HepG2 (cell line): ENCODE data around the gene ACTN1. TPM values are rescaled to one million over a fixed set of nuclear protein-coding genes. Genes with fewer than 3 reads are reported as not detected.

Experiments used
- ATAC-seq: fragments of 200-7000 bp; cut with Tn5 transposase; 3 replicates; pipeline ENCODE4 v1.9.1; 2020; ENCODE audit warnings: mild to moderate bottlenecking, moderate library complexity
- BruUV-seq: library from RNA; stranded (reverse); fragments of 400-500 nt; replicated peaks from 2 replicates; lab custom pipeline; 2021; lab: Mats Ljungman, UMichigan
- CTCF ChIA-PET: fragments of 300-600 bp; formaldehyde crosslinking; extraction: SDS; loops from one replicate; lab custom pipeline; 2021; ENCODE audit warnings: low total read pairs, inconsistent platforms, low intra/inter-chr PET ratio; lab: Yijun Ruan, JAX
- POLR2A ChIA-PET: fragments of 350-600 bp; sonication (Branson Sonifier 250); formaldehyde crosslinking; loops from one replicate; lab custom pipeline; 2020; ENCODE audit warnings: antibody characterized with exemption, inconsistent platforms; lab: Yijun Ruan, JAX
- DNase-seq: peaks from one replicate; pipeline ENCODE4 v3.0.0-alpha.2; 2015; ENCODE audit warnings: low spot score
- FAIRE-seq: peaks from 3 replicates; lab custom pipeline; 2011; peaks lifted over from hg19 to GRCh38; lab: Jason Lieb, UNC
- H2AFZ ChIP-seq: one replicate; pipeline ENCODE4 v1.6.1; 2011; ENCODE audit warnings: low read length, inconsistent platforms
- H3K27ac ChIP-seq: fragments of 300-600 bp; 3 replicates; pipeline ENCODE4 v1.8.0; 2011; ENCODE audit warnings: mixed run types, mild to moderate bottlenecking, mixed read lengths, low read length, inconsistent platforms; ENCODE audit not compliant: insufficient read depth; ENCODE audit errors: extremely low read length
- H3K27me3 ChIP-seq, 2 experiments: fragments of 200-600 bp in 1 of 2; 2 replicates in 1 of 2; 3 replicates in 1 of 2; pipeline versions ENCODE4 v1.6.0 to v1.8.0; 2011; ENCODE audit warnings: low read length in 2 of 2, mild to moderate bottlenecking in 2 of 2, moderate library complexity in 2 of 2, inconsistent platforms in 1 of 2; ENCODE audit not compliant: insufficient read depth in 2 of 2, control insufficient read depth in 1 of 2
- H3K36me3 ChIP-seq, 2 experiments: fragments of 200-600 bp in 1 of 2; replicated peaks in 1 of 2; 2 replicates in 1 of 2; 3 replicates in 1 of 2; pipeline versions ENCODE4 v1.5.1 to v1.8.0; 2011; ENCODE audit warnings: low read length in 2 of 2, inconsistent platforms in 1 of 2; ENCODE audit not compliant: insufficient read depth in 2 of 2, control insufficient read depth in 1 of 2
- H3K4me1 ChIP-seq: 2 replicates; pipeline ENCODE4 v1.5.1; 2012; ENCODE audit warnings: low read length, inconsistent platforms; ENCODE audit not compliant: insufficient read depth
- H3K4me2 ChIP-seq: 2 replicates; pipeline ENCODE4 v1.6.0; 2011; ENCODE audit warnings: low read depth, low read length, inconsistent platforms
- H3K4me3 ChIP-seq, 3 experiments: fragments of 200-600 bp in 1 of 3; sonication (generic), shearing (Covaris generic) in 1 of 3; replicated peaks in 1 of 3; 2 replicates each; pipeline ENCODE4 v1.5.1; 2011 to 2016; ENCODE audit warnings: low read length in 3 of 3, inconsistent platforms in 2 of 3, low read depth in 2 of 3, mild to moderate bottlenecking in 2 of 3, control low read depth in 1 of 3, mixed read lengths in 1 of 3; ENCODE audit not compliant: insufficient read depth in 1 of 3
- H3K79me2 ChIP-seq: one replicate; pipeline ENCODE4 v1.6.1; 2011; ENCODE audit warnings: low read length, inconsistent platforms; ENCODE audit not compliant: insufficient read depth
- H3K9ac ChIP-seq: 2 replicates; pipeline ENCODE4 v1.6.0; 2011; ENCODE audit warnings: mild to moderate bottlenecking, low read depth, low read length, inconsistent platforms; ENCODE audit not compliant: insufficient read depth
- H3K9me3 ChIP-seq: 2 replicates; pipeline ENCODE4 v1.5.1; 2012; ENCODE audit warnings: mild to moderate bottlenecking, low read length
- H4K20me1 ChIP-seq: 2 replicates; pipeline ENCODE4 v1.6.0; 2011; ENCODE audit warnings: inconsistent platforms, mild to moderate bottlenecking, low read length, moderate library complexity; ENCODE audit not compliant: insufficient read depth
- CBX5 ChIP-seq: sonication (generic); formaldehyde crosslinking; IDR thresholded peaks from 2 replicates; pipeline ENCODE4 v1.4.0; 2020; ENCODE audit warnings: missing genetic modification reagents, borderline replicate concordance
- HHEX ChIP-seq: IDR thresholded peaks from 2 replicates; pipeline ENCODE4 v1.6.1; 2016; ENCODE audit warnings: control low read depth
- MTF2 ChIP-seq: sonication (generic); formaldehyde crosslinking; IDR thresholded peaks from 2 replicates; pipeline ENCODE4 v1.5.0; 2020; ENCODE audit warnings: missing genetic modification reagents, borderline replicate concordance
- POLR2A ChIP-seq, 2 experiments: IDR thresholded peaks; 2 replicates each; pipeline ENCODE4 v1.6.1; 2011; ENCODE audit warnings: low read depth in 2 of 2, low read length in 2 of 2, mild to moderate bottlenecking in 1 of 2, moderate library complexity in 1 of 2; ENCODE audit not compliant: insufficient read depth in 1 of 2
- PTBP1 ChIP-seq: fragments of 200-400 bp; formaldehyde crosslinking; IDR thresholded peaks from 2 replicates; pipeline ENCODE4 v1.6.1; 2018; ENCODE audit warnings: low read length, low read depth; ENCODE audit not compliant: poor library complexity, severe bottlenecking
- SNAI1 ChIP-seq: sonication (generic); formaldehyde crosslinking; IDR thresholded peaks from 2 replicates; pipeline ENCODE4 v1.5.0; 2020; ENCODE audit warnings: mild to moderate bottlenecking, missing genetic modification reagents, borderline replicate concordance
- TSC22D2 ChIP-seq: sonication (generic); formaldehyde crosslinking; IDR thresholded peaks from 2 replicates; pipeline ENCODE4 v1.5.1; 2020; ENCODE audit warnings: missing genetic modification reagents, mild to moderate bottlenecking, borderline replicate concordance
- ZBTB14 ChIP-seq: sonication (generic); formaldehyde crosslinking; IDR thresholded peaks from 2 replicates; pipeline ENCODE4 v1.4.0; 2020; ENCODE audit warnings: missing genetic modification reagents
- ZBTB38 ChIP-seq: sonication (generic); formaldehyde crosslinking; IDR thresholded peaks from 2 replicates; pipeline ENCODE4 v1.5.1; 2020; ENCODE audit warnings: mild to moderate bottlenecking, missing genetic modification reagents
- ZC3H13 ChIP-seq: sonication (generic); formaldehyde crosslinking; IDR thresholded peaks from 2 replicates; pipeline ENCODE4 v1.8.1; 2023; ENCODE audit warnings: mild to moderate bottlenecking, missing genetic modification reagents, moderate library complexity
- ZNF17 ChIP-seq: sonication (generic); formaldehyde crosslinking; IDR thresholded peaks from 2 replicates; pipeline ENCODE4 v1.5.0; 2020; ENCODE audit warnings: mild to moderate bottlenecking, missing genetic modification reagents
- ZSCAN21 ChIP-seq: sonication (generic); formaldehyde crosslinking; IDR thresholded peaks from 2 replicates; pipeline ENCODE4 v1.8.0; 2022; ENCODE audit warnings: mild to moderate bottlenecking, missing genetic modification reagents, moderate library complexity, borderline replicate concordance
- ZSCAN31 ChIP-seq: sonication (generic); formaldehyde crosslinking; IDR thresholded peaks from 2 replicates; pipeline ENCODE4 v1.5.0; 2020; ENCODE audit warnings: low read depth, mild to moderate bottlenecking, missing genetic modification reagents
- WGBS: methylation state at CpG from one replicate; pipeline ENCODE4 v1.1.6; 2017; ENCODE audit warnings: low lambda C conversion rate; 5-methylcytosine and 5-hydroxymethylcytosine counted together
- in situ Hi-C: cut with HindIII; loops from 2 replicates; pipeline ENCODE4 v1.10.0; 2017; ENCODE audit warnings: low pct_unique_long_range_greater_than_20kb; ENCODE audit not compliant: extremely low pct_ligation_motif_present
- intact Hi-C: fragments of 100-400 bp; cut with micrococcal nuclease; formaldehyde crosslinking; loops from one replicate; pipeline ENCODE4 v1.10.0; 2022; ENCODE audit not compliant: unreplicated experiment
- polyA plus RNA-seq, 8 experiments: library from polyadenylated mRNA; depleted of rRNA in 3 of 8; stranded (reverse) in 7 of 8; unstranded in 1 of 8; fragments of >200 nt; fragmentation: Illumina TruSeq in 4 of 8; extraction: Trizol in 4 of 8; gene quantifications; 2 replicates each; pipeline versions ENCODE4 v1.2.1 to v1.2.3, GENCODE V29; 2011 to 2016; ENCODE audit warnings: low read depth in 4 of 8, missing spikeins in 1 of 8, mixed read lengths in 1 of 8; ENCODE audit not compliant: insufficient read depth in 1 of 8
- total RNA-seq, 5 experiments: library from RNA; depleted of rRNA; stranded (reverse); fragments of >200 nt; fragmentation: Illumina TruSeq; extraction: Trizol; gene quantifications; 2 replicates each; pipeline ENCODE4 v1.2.3, GENCODE V29; 2016; ENCODE audit warnings: low read depth in 1 of 5
- TF ChIP-seq, protein P1 (sequence below): fragments of 450-650 bp; IDR thresholded peaks from 2 replicates; pipeline ENCODE4 v1.6.1; 2017; ENCODE audit warnings: mild to moderate bottlenecking

The ACTN1 gene
- total and polyA plus RNA-seq, 2 of the 13 experiments (the other 11 are each of a cell fraction or from before 2014, with no cell fraction given): 58.6 to 162 TPM

DNA sequence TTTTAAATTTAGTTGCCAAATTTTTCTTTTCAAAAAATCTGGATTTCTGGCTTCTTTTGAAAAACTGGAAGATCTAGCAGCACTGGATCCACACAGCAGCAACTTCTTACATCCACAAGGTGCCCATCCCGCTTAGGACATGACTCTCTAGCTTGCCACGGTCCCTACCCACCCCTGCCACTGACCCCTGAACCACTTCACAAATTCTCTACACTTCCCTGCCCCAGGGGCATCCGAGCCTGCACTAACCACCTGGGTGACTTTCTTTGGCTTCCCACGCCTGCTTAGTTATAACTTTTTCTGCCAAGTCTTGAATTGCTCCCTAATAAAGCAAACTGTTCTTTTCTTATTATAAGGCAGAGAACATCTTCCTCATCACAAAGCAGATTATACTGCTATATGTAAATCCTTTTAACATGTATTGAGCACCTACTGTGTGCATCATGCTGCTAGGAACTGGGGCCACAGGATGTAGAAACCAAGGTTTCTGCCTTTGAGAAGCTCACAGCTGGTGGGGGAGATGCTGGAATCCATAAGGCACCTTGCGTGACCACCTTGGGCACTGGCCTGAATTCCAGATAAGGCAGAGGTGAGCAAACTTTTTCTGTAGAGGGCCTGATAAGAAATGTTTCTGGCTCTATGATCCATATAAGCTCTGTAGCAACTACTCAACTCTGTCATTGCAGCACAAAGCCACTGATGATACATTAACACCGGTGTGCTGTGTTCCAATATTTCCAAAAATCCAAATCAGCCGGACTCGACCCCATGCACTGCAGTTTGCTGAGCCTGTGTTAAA is 59.8 kb downstream of the ACTN1 start:
- ChIA-PET POLR2A (no interaction called here), CTCF (no interaction called here)
- Histone ChIP-seq H4K20me1 (peaks cover 13% of the 10 kb centered on the region), H2AFZ (no peak overlapping the region), H3K4me2 (no peak overlapping the region), H3K79me2 (peaks cover 15% of the 10 kb centered on the region)
- ATAC-seq: no peak
- in situ Hi-C loops: no loop called here
- WGBS: 97% methylated on average over 8 of the region's 8 CpGs
- TF ChIP-seq HHEX (CRISPR knock-in tag) (no peak), PTBP1 (no peak), POLR2A (IDR thresholded peaks at IDR 0.05; ENCODE audit: insufficient read depth in 1 of 2, low read depth in 2 of 2, low read length in 2 of 2) (no peak), ZSCAN31 (CRISPR knock-in tag) (no peak), CBX5 (no peak), TSC22D2 (no peak), ZBTB14 (CRISPR knock-in tag) (no peak), ZNF17 (CRISPR knock-in tag) (no peak), ZBTB38 (CRISPR knock-in tag) (no peak), ZC3H13 (no peak), ZSCAN21 (CRISPR knock-in tag) (no peak), MTF2 (CRISPR knock-in tag) (no peak), SNAI1 (CRISPR knock-in tag) (no peak)
- TF ChIP-seq, protein P1, sequence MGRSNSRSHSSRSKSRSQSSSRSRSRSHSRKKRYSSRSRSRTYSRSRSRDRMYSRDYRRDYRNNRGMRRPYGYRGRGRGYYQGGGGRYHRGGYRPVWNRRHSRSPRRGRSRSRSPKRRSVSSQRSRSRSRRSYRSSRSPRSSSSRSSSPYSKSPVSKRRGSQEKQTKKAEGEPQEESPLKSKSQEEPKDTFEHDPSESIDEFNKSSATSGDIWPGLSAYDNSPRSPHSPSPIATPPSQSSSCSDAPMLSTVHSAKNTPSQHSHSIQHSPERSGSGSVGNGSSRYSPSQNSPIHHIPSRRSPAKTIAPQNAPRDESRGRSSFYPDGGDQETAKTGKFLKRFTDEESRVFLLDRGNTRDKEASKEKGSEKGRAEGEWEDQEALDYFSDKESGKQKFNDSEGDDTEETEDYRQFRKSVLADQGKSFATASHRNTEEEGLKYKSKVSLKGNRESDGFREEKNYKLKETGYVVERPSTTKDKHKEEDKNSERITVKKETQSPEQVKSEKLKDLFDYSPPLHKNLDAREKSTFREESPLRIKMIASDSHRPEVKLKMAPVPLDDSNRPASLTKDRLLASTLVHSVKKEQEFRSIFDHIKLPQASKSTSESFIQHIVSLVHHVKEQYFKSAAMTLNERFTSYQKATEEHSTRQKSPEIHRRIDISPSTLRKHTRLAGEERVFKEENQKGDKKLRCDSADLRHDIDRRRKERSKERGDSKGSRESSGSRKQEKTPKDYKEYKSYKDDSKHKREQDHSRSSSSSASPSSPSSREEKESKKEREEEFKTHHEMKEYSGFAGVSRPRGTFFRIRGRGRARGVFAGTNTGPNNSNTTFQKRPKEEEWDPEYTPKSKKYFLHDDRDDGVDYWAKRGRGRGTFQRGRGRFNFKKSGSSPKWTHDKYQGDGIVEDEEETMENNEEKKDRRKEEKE: no peak
- TF ChIP-seq, all 625 proteins: peak for 0
- FAIRE-seq (no peak), DNase-seq (no peak)
- Histone ChIP-seq H3K4me3 (no peak overlapping the region), H3K27me3 (no peaks in the 10 kb centered on the region), H3K9me3 (no peaks in the 10 kb centered on the region), H3K36me3 (peaks cover 44 to 74% of the 10 kb centered on the region in 2 experiments), H3K27ac (no peak overlapping the region), H3K4me1 (peaks cover 56% of the 10 kb centered on the region), H3K9ac (no peak overlapping the region)
- intact Hi-C loops: no loop called here
- no TSS peak for BruUV-seq
